Measurements from ENCODE around the gene CD300LD.

GRCh38 chr17:74591503-74591902 lies 580 bp downstream of the CD300LD start:
- TF ChIP-seq ZNF510 (tag by site-specific recombination; IDR thresholded peaks at IDR 0.05; ENCODE audit: insufficient replicate concordance) (no peak), ZNF837 (tag by site-specific recombination; IDR thresholded peaks at IDR 0.05) (no peak), CTCF (tag by site-specific recombination; IDR thresholded peaks at IDR 0.05) (no peak), ZNF184 (tag by site-specific recombination; IDR thresholded peaks at IDR 0.05) (no peak), ZNF747 (tag by site-specific recombination; IDR thresholded peaks at IDR 0.05) (no peak), ATF2 (tag by site-specific recombination; IDR thresholded peaks at IDR 0.05; ENCODE audit: low read depth) (no peak), ZNF274 (IDR thresholded peaks at IDR 0.05; ENCODE audit: low read length) (no peak), ZNF274 (tag by site-specific recombination; IDR thresholded peaks at IDR 0.05; ENCODE audit: borderline replicate concordance) (no peak), ZNF623 (tag by site-specific recombination; IDR thresholded peaks at IDR 0.05) (no peak), GFI1B (tag by site-specific recombination; IDR thresholded peaks at IDR 0.05) (no peak), GLIS1 (tag by site-specific recombination; IDR thresholded peaks at IDR 0.05) (no peak), ZBTB6 (tag by site-specific recombination; IDR thresholded peaks at IDR 0.05) (no peak), PATZ1 (tag by site-specific recombination; IDR thresholded peaks at IDR 0.05) (no peak), ZNF174 (tag by site-specific recombination; IDR thresholded peaks at IDR 0.05) (no peak)

All from HEK293 (cell line).